LNCaP clone FGC (cell line): ENCODE results near the gene JOSD2.

Experiments
- DNase-seq: peaks from one replicate; pipeline ENCODE4 v3.0.0-alpha.2; 2011; ENCODE audit warnings: low read depth
- H3K4me3 ChIP-seq: 2 replicates; pipeline ENCODE4 v1.5.1; 2011; ENCODE audit warnings: mild to moderate bottlenecking, low read depth, low read length, control low read depth
- CTCF ChIP-seq: IDR thresholded peaks from 2 replicates; pipeline ENCODE4 v1.5.1; 2012; ENCODE audit warnings: mild to moderate bottlenecking; ENCODE audit not compliant: control insufficient read depth, insufficient read depth; ENCODE audit errors: extremely low read depth

JOSD2 gene

GRCh38 chr19:50509366-50509765 is 1.6 kb downstream of the JOSD2 start:
- no peak for DNase-seq
- TF ChIP-seq CTCF, result no peak

GRCh38 chr19:50508843-50509190 is 2.2 kb downstream of the JOSD2 start:
- no peak for TF ChIP-seq CTCF
- no peak for DNase-seq

More at GRCh38 chr19:50509366-50509765, 1.6 kb downstream of the JOSD2 start:
- no peak overlapping the region for H3K4me3 ChIP-seq

DNA sequence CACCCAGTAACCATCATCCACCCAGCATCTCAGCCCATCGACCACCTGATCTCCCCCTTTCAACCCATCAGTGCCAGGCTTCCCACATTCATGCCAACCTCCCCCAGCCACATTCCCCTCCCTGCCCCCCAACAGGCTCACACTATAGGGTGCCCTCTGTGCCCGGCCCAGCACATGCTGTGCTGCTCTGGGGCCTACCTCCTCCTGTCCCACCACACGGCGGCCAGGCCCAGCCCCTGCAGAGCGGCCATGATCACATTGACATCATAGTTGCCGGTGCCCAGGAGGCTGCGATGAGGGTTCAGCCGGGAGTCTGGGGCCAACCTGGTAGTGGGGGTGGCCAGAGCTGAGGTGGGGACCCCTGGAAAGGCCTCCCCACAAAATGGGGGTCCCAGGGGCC is 3.6 kb downstream of the JOSD2 start:
- no peak overlapping the region for H3K4me3 ChIP-seq
- TF ChIP-seq CTCF, result no peak
- no peak for DNase-seq

More at GRCh38 chr19:50508843-50509190, 2.2 kb downstream of the JOSD2 start:
- no peak overlapping the region for H3K4me3 ChIP-seq

GRCh38 chr19:50506700-50507099 is 4.3 kb downstream of the JOSD2 start:
- no peak for DNase-seq
- H3K4me3 ChIP-seq, result no peak overlapping the region
- TF ChIP-seq CTCF, result no peak

GRCh38 chr19:50505856-50506611 is 5.0 kb downstream of the JOSD2 start:
- no peak overlapping the region for H3K4me3 ChIP-seq
- DNase-seq, result no peak
- no peak for TF ChIP-seq CTCF

GRCh38 chr19:50501568-50502475 is 9.2 kb downstream of the JOSD2 start:
- TF ChIP-seq CTCF, result no peak
- DNase-seq, result no peak
- H3K4me3 ChIP-seq, result no peak overlapping the region
